H9 (cell line): ENCODE measurements around the gene ZNF555. TPM values are rescaled to one million over a fixed set of nuclear protein-coding genes. Genes with fewer than 3 reads are reported as not detected.

Experiments
- DNase-seq: peaks from one replicate; pipeline ENCODE4 v3.0.0-alpha.2; 2017
- H2AFZ ChIP-seq: one replicate; pipeline ENCODE4 v1.6.1; 2013; ENCODE audit warnings: mild to moderate bottlenecking, low read length, control low read depth, moderate library complexity
- H2AK5ac ChIP-seq: 2 replicates; pipeline ENCODE4 v1.6.1; 2013; ENCODE audit warnings: low read length, control low read depth, mixed read lengths; ENCODE audit not compliant: insufficient read length
- H2BK120ac ChIP-seq: one replicate; pipeline ENCODE4 v1.6.1; 2013; ENCODE audit warnings: low read depth, mild to moderate bottlenecking, low read length, control low read depth, inconsistent platforms; ENCODE audit not compliant: poor library complexity, severe bottlenecking
- H2BK12ac ChIP-seq: 2 replicates; pipeline ENCODE4 v1.6.1; 2013; ENCODE audit warnings: low read length, control low read depth, mixed read lengths, low read depth; ENCODE audit not compliant: insufficient read length
- H2BK15ac ChIP-seq: 2 replicates; pipeline ENCODE4 v1.6.1; 2013; ENCODE audit warnings: low read depth, low read length, control low read depth
- H2BK20ac ChIP-seq: one replicate; pipeline ENCODE4 v1.6.1; 2013; ENCODE audit warnings: low read depth, mild to moderate bottlenecking, low read length, control low read depth, inconsistent platforms; ENCODE audit not compliant: poor library complexity, severe bottlenecking
- H2BK5ac ChIP-seq: 2 replicates; pipeline ENCODE4 v1.6.1; 2013; ENCODE audit warnings: low read length, control low read depth, mixed read lengths; ENCODE audit not compliant: insufficient read length
- H3K14ac ChIP-seq: 2 replicates; pipeline ENCODE4 v1.6.1; 2013; ENCODE audit warnings: low read length, control low read depth; ENCODE audit not compliant: insufficient read depth
- H3K18ac ChIP-seq: 2 replicates; pipeline ENCODE4 v1.6.1; 2013; ENCODE audit warnings: low read depth, mild to moderate bottlenecking, mixed read lengths, low read length, control low read depth; ENCODE audit not compliant: insufficient read length
- H3K23ac ChIP-seq: 2 replicates; pipeline ENCODE4 v1.6.1; 2013; ENCODE audit warnings: low read length, control low read depth, mixed read lengths, low read depth; ENCODE audit not compliant: insufficient read length
- H3K23me2 ChIP-seq: 2 replicates; pipeline ENCODE4 v1.6.1; 2013; ENCODE audit warnings: low read depth, mild to moderate bottlenecking, mixed read lengths, low read length, control low read depth; ENCODE audit not compliant: insufficient read length, poor library complexity, severe bottlenecking
- H3K27ac ChIP-seq: 2 replicates; pipeline ENCODE4 v1.5.1; 2013; ENCODE audit warnings: low read length, control low read depth, mixed read lengths, low read depth; ENCODE audit not compliant: insufficient read length
- H3K27me3 ChIP-seq: 2 replicates; pipeline ENCODE4 v1.6.1; 2013; ENCODE audit warnings: low read length, control low read depth, inconsistent platforms; ENCODE audit not compliant: insufficient read depth
- H3K4ac ChIP-seq: 2 replicates; pipeline ENCODE4 v1.6.1; 2013; ENCODE audit warnings: low read depth, mild to moderate bottlenecking, control low read depth, inconsistent platforms, low read length, moderate library complexity
- H3K4me1 ChIP-seq: 2 replicates; pipeline ENCODE4 v1.6.1; 2013; ENCODE audit warnings: low read length, control low read depth, inconsistent platforms; ENCODE audit not compliant: insufficient read depth
- H3K4me2 ChIP-seq: 2 replicates; pipeline ENCODE4 v1.6.1; 2013; ENCODE audit warnings: low read length, control low read depth, mixed read lengths; ENCODE audit not compliant: insufficient read length, insufficient read depth
- H3K56ac ChIP-seq: 2 replicates; pipeline ENCODE4 v1.6.1; 2013; ENCODE audit warnings: low read depth, mild to moderate bottlenecking, mixed read lengths, low read length, control low read depth; ENCODE audit not compliant: insufficient read length
- H3K79me1 ChIP-seq: 2 replicates; pipeline ENCODE4 v1.6.1; 2013; ENCODE audit warnings: low read depth, mild to moderate bottlenecking, moderate library complexity, low read length, control low read depth, inconsistent platforms; ENCODE audit not compliant: insufficient read depth, poor library complexity, severe bottlenecking
- H3K79me2 ChIP-seq: 2 replicates; pipeline ENCODE4 v1.6.1; 2013; ENCODE audit warnings: low read length, control low read depth, inconsistent platforms; ENCODE audit not compliant: insufficient read depth
- H3K9ac ChIP-seq: 2 replicates; pipeline ENCODE4 v1.6.1; 2013; ENCODE audit warnings: low read length, control low read depth, mixed read lengths; ENCODE audit not compliant: insufficient read length; ENCODE audit errors: extremely low read depth
- H3K9me3 ChIP-seq: one replicate; pipeline ENCODE4 v1.6.1; 2013; ENCODE audit warnings: low read depth, low read length, inconsistent platforms; ENCODE audit not compliant: control insufficient read depth
- H3T11ph ChIP-seq: one replicate; pipeline ENCODE4 v1.6.1; 2013; ENCODE audit warnings: mild to moderate bottlenecking, low read length, control low read depth, inconsistent platforms
- H4K20me1 ChIP-seq: one replicate; pipeline ENCODE4 v1.6.1; 2013; ENCODE audit not compliant: control insufficient read depth, insufficient read length, insufficient read depth
- H4K5ac ChIP-seq: 2 replicates; pipeline ENCODE4 v1.6.1; 2013; ENCODE audit warnings: low read depth, mild to moderate bottlenecking, mixed read lengths, low read length, control low read depth; ENCODE audit not compliant: insufficient read length
- H4K8ac ChIP-seq: replicated peaks from 2 replicates; pipeline ENCODE4 v1.6.1; 2013; ENCODE audit warnings: low read length, control low read depth, mixed read lengths, low read depth; ENCODE audit not compliant: insufficient read length
- H4K91ac ChIP-seq: 2 replicates; pipeline ENCODE4 v1.6.1; 2013; ENCODE audit warnings: low read depth, mild to moderate bottlenecking, moderate library complexity, mixed read lengths, low read length, control low read depth; ENCODE audit not compliant: insufficient read length
- H3K27ac Mint-ChIP-seq, 3 experiments: 2 replicates in 2 of 3; 3 replicates in 1 of 3; pipeline ENCODE4 v1.8.0; 2020 to 2021; ENCODE audit warnings: mixed read lengths in 3 of 3, mild to moderate bottlenecking in 1 of 3, moderate library complexity in 1 of 3
- H3K27me3 Mint-ChIP-seq: 2 replicates; pipeline ENCODE4 v1.8.0; 2021; ENCODE audit warnings: low read depth, mild to moderate bottlenecking, moderate library complexity, mixed read lengths
- H3K36me3 Mint-ChIP-seq, 3 experiments: 2 replicates in 2 of 3; 3 replicates in 1 of 3; pipeline ENCODE4 v1.8.0; 2020 to 2021; ENCODE audit warnings: low read depth in 3 of 3, mixed read lengths in 3 of 3; ENCODE audit not compliant: insufficient read depth in 1 of 3
- H3K4me1 Mint-ChIP-seq, 2 experiments: 2 replicates each; pipeline ENCODE4 v1.8.0; 2020; ENCODE audit warnings: mixed read lengths in 2 of 2
- H3K4me3 Mint-ChIP-seq, 2 experiments: 2 replicates in 1 of 2; 3 replicates in 1 of 2; pipeline ENCODE4 v1.8.0; 2020 to 2021; ENCODE audit warnings: mild to moderate bottlenecking in 2 of 2, mixed read lengths in 2 of 2, moderate library complexity in 1 of 2
- H3K9me3 Mint-ChIP-seq, 2 experiments: 2 replicates in 1 of 2; 3 replicates in 1 of 2; pipeline ENCODE4 v1.8.0; 2020; ENCODE audit warnings: mild to moderate bottlenecking in 2 of 2, mixed read lengths in 2 of 2, moderate library complexity in 1 of 2
- WGBS: extraction: QIAGEN DNeasy Blood & Tissue Kit; methylation state at CpG from one replicate; pipeline ENCODE4 v1.1.7; 2013; ENCODE audit warnings: missing lambda C conversion rate, low lambda C conversion rate, mixed read lengths; ENCODE audit not compliant: insufficient read length; ENCODE audit errors: extremely low coverage; 5-methylcytosine and 5-hydroxymethylcytosine counted together
- total RNA-seq: library from RNA; stranded (reverse); gene quantifications from 2 replicates; pipeline ENCODE4 v1.2.1, GENCODE V29; 2021
- TF ChIP-seq, protein P1 (sequence below): fragments of 200-600 bp; sonication (generic); conservative IDR thresholded peaks from 3 replicates; pipeline ENCODE4 v1.8.0; 2021; ENCODE audit warnings: antibody characterized with exemption, mild to moderate bottlenecking

Gene ZNF555
- total RNA-seq, 1 experiment from 2014 or later, result 7.8 TPM

DNA sequence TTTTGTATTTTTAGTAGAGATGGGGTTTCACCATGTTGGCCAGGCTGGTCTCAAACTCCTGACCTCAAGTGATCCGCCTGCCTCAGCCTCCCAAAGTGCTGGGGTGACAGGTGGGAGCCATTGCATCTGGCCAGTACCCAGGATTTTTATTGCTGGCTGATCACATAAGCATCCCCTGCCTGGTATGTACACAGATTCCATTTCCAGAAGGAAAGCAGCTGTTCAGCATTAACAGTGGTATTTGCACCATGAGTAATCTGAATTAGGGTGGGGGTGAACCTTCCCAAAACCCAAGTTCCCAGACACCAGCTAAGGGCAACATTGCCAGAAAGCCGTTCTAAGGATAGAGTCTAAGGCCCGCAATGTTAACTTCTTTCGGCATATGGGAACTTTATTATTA lies 7.3 kb downstream of the ZNF555 start:
- Histone ChIP-seq H3K79me2 (0 out of 2 replicates have a peak, but pooled peaks cover 2% of the 10 kb centered on the region), H4K5ac (no peak overlapping the region), H3K18ac (no peak overlapping the region), H3K79me1 (no peaks in the 10 kb centered on the region), H4K20me1 (no peaks in the 10 kb centered on the region), H2BK12ac (no peak overlapping the region), H4K91ac (no peak overlapping the region), H3K27ac (no peak overlapping the region), H3K14ac (no peak overlapping the region), H3K9me3 (peaks cover 34% of the 10 kb centered on the region), H4K8ac (no peak overlapping the region), H3K23ac (no peak overlapping the region), H3K9ac (no peak overlapping the region), H3K4ac (no peak overlapping the region), H2BK5ac (no peak overlapping the region), H3K23me2 (no peaks in the 10 kb centered on the region), H3K4me1 (no peaks in the 10 kb centered on the region), H3K4me2 (no peak overlapping the region), H2BK15ac (no peak overlapping the region), H2BK20ac (no peak overlapping the region), H3K56ac (no peak overlapping the region), H3T11ph (no peak overlapping the region), H2BK120ac (no peak overlapping the region), H2AFZ (no peak overlapping the region), H2AK5ac (no peak overlapping the region), H3K27me3 (no peaks in the 10 kb centered on the region)
- Mint-ChIP-seq H3K4me3 (no peak overlapping the region), H3K9me3 (peaks cover 61 to 74% of the 10 kb centered on the region in 2 experiments), H3K27ac (no peak overlapping the region), H3K4me1 (no peaks in the 10 kb centered on the region), H3K27me3 (no peaks in the 10 kb centered on the region), H3K36me3 (peaks cover 70 to 77% (median 70%) of the 10 kb centered on the region in 3 experiments)
- TF ChIP-seq, protein P1, sequence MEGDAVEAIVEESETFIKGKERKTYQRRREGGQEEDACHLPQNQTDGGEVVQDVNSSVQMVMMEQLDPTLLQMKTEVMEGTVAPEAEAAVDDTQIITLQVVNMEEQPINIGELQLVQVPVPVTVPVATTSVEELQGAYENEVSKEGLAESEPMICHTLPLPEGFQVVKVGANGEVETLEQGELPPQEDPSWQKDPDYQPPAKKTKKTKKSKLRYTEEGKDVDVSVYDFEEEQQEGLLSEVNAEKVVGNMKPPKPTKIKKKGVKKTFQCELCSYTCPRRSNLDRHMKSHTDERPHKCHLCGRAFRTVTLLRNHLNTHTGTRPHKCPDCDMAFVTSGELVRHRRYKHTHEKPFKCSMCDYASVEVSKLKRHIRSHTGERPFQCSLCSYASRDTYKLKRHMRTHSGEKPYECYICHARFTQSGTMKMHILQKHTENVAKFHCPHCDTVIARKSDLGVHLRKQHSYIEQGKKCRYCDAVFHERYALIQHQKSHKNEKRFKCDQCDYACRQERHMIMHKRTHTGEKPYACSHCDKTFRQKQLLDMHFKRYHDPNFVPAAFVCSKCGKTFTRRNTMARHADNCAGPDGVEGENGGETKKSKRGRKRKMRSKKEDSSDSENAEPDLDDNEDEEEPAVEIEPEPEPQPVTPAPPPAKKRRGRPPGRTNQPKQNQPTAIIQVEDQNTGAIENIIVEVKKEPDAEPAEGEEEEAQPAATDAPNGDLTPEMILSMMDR, result no peak
- no CpG with 5 or more reads among the region's 4 CpGs for WGBS
- no peak for DNase-seq
